ENCODE results near the gene LORICRIN. TPM values are rescaled to one million over a fixed set of nuclear protein-coding genes. Genes with fewer than 3 reads are reported as not detected.

Gene LORICRIN
- total and polyA plus RNA-seq, 8 donors: not detected

DNA sequence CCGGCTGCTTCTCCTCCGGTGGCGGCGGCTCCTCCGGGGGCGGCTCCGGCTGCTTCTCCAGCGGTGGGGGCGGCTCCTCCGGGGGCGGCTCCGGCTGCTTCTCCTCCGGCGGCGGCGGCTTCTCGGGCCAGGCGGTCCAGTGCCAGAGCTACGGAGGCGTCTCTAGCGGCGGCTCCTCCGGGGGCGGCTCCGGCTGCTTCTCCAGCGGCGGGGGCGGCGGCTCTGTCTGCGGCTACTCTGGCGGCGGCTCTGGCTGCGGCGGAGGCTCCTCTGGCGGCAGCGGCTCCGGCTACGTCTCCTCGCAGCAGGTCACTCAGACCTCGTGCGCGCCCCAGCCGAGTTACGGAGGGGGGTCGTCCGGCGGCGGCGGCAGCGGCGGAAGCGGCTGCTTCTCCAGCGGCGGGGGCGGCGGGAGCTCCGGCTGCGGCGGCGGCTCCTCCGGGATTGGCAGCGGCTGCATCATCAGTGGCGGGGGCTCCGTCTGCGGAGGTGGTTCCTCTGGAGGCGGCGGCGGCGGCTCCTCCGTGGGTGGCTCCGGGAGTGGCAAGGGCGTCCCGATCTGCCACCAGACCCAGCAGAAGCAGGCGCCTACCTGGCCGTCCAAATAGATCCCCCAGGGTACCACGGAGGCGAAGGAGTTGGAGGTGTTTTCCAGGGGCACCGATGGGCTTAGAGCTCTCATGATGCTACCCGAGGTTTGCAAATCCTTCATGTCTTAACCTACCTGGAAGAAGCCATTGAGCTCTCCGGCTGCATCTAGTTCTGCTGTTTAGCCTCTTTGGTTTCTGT, 2.0 kb downstream of the LORICRIN start:
- Histone ChIP-seq H3K4me3 (peak overlapping the region; percentile 15 to 30), H3K27ac (no peak overlapping the region), H3K9me3 (no peaks in the 10 kb centered on the region), H3K4me1 (peaks cover 5 to 8% of the 10 kb centered on the region in 2 donors), H3K27me3 (peaks cover 45 to 80% of the 10 kb centered on the region in 2 donors), H3K36me3 (no peaks in the 10 kb centered on the region)
- peak in 3 of 4 donors; percentile 3 to 81 (median 21) for DNase-seq
- ATAC-seq: peak; percentile 78
- TF ChIP-seq CTCF (IDR thresholded peaks at IDR 0.05): no peak
- intact Hi-C loops (cut with DNase I): no loop called here

GRCh38 chr1:153262070-153262366, 2.5 kb downstream of the LORICRIN start:
- intact Hi-C loops (cut with DNase I): no loop called here
- no peak for ATAC-seq
- no peaks in the 10 kb centered on the region for H3K36me3 ChIP-seq
- H3K4me1 ChIP-seq: peaks cover 5 to 8% of the 10 kb centered on the region in 2 donors
- peaks cover 45 to 85% of the 10 kb centered on the region in 2 donors for H3K27me3 ChIP-seq
- no peak for DNase-seq
- H3K4me3 ChIP-seq: peak overlapping the region in 1 of 2 donors; percentile 15
- TF ChIP-seq CTCF (IDR thresholded peaks at IDR 0.05): no peak
- H3K9me3 ChIP-seq: no peaks in the 10 kb centered on the region
- no peak overlapping the region for H3K27ac ChIP-seq

DNA sequence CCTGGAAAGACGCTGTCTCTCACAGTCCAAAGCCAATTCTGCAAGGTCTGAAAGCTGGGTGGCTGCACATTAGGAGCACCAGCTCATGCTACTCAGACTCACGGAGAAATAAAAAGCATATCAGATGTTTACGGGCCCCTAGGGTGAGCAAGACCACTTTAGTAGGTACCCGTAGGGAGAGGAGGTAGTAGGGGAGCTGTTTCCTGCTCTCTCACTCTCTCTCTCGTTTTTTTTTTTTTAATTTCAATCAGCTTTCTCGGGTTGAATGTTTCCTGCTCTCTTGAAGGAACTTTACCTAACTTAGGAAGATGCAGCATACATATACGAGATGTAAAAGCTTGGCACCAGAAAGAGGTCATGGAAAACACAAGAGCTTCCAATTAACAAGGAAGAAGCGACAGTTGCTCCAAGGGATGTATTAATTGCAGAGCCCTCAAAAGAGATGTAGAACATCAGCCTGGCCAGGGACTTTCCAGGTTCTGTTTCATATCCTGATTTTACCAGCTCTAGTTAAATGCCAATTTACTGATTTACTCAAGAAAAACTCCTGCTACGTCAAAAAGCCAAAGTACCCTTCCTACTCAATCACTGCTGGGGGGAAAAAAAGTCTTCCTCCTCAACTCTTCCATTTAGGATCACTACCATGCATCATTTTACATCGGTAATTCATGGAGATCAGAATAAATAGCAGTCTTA, 3.1 kb downstream of the LORICRIN start:
- TF ChIP-seq CTCF (IDR thresholded peaks at IDR 0.05): no peak
- Histone ChIP-seq H3K9me3 (no peaks in the 10 kb centered on the region), H3K4me1 (peaks cover 5 to 8% of the 10 kb centered on the region in 2 donors), H3K36me3 (no peaks in the 10 kb centered on the region), H3K4me3 (no peak overlapping the region), H3K27ac (no peak overlapping the region), H3K27me3 (peaks cover 45 to 91% of the 10 kb centered on the region in 2 donors)
- intact Hi-C loops (cut with DNase I): no loop called here
- DNase-seq: no peak
- ATAC-seq: no peak

GRCh38 chr1:153265457-153265856, 6.0 kb downstream of the LORICRIN start:
- Histone ChIP-seq H3K9me3 (no peaks in the 10 kb centered on the region), H3K4me1 (peaks cover 5 to 8% of the 10 kb centered on the region in 2 donors), H3K4me3 (no peak overlapping the region), H3K27me3 (peaks cover 45 to 71% of the 10 kb centered on the region in 2 donors), H3K27ac (no peak overlapping the region), H3K36me3 (no peaks in the 10 kb centered on the region)
- ATAC-seq: no peak
- intact Hi-C loops (cut with DNase I): no loop called here
- TF ChIP-seq CTCF (IDR thresholded peaks at IDR 0.05): no peak
- DNase-seq: no peak

GRCh38 chr1:153271711-153272110, 12.2 kb downstream of the LORICRIN start:
- ATAC-seq (no peak), DNase-seq (no peak)
- Histone ChIP-seq H3K4me1 (no peaks in the 10 kb centered on the region), H3K27ac (no peak overlapping the region), H3K27me3 (peaks cover 3 to 10% of the 10 kb centered on the region in 2 donors), H3K9me3 (no peaks in the 10 kb centered on the region), H3K36me3 (no peaks in the 10 kb centered on the region), H3K4me3 (no peak overlapping the region)
- intact Hi-C loops (cut with DNase I): no loop called here
- no peak for TF ChIP-seq CTCF (IDR thresholded peaks at IDR 0.05)

Measured in left lung (tissue), 10 donors.